Esophagus squamous epithelium (tissue), 5 donors: Measurements from ENCODE around the gene TRPV3. TPM values are rescaled to one million over a fixed set of nuclear protein-coding genes. Genes with fewer than 3 reads are reported as not detected.

Source experiments
- DNase-seq: peaks from one replicate; lab custom pipeline; 2025; lab: John Stamatoyannopoulos, UW
- H3K27ac ChIP-seq, 4 donors: fragments of 200-600 bp; sonication (generic); one replicate each; pipeline ENCODE4 v1.5.1; 2016 to 2019; ENCODE audit warnings: mild to moderate bottlenecking in 1 of 4
- H3K27me3 ChIP-seq, 4 donors: fragments of 200-600 bp; sonication (generic); 1 replicate in 3 of 4; 2 replicates in 1 of 4; pipeline versions ENCODE4 v1.5.1 to v1.6.0; 2017 to 2021; ENCODE audit warnings: antibody characterized with exemption in 1 of 4
- H3K36me3 ChIP-seq, 3 donors: fragments of 200-600 bp; sonication (generic); one replicate each; pipeline ENCODE4 v1.5.1; 2016 to 2019
- H3K4me1 ChIP-seq, 3 donors: fragments of 200-600 bp; sonication (generic); one replicate each; pipeline ENCODE4 v1.5.1; 2017 to 2019
- H3K4me3 ChIP-seq, 4 donors: fragments of 200-600 bp; sonication (generic); 1 replicate in 3 of 4; 2 replicates in 1 of 4; pipeline ENCODE4 v1.5.1; 2016 to 2019; ENCODE audit warnings: mild to moderate bottlenecking in 2 of 4, moderate library complexity in 1 of 4
- H3K9me3 ChIP-seq, 3 donors: fragments of 200-600 bp; sonication (generic); one replicate each; pipeline ENCODE4 v1.5.1; 2016 to 2019
- CTCF ChIP-seq, 6 experiments: fragments of 450-650 bp in 4 of 6; fragments of 200-600 bp in 2 of 6; sonication (generic) in 2 of 6; IDR thresholded peaks; one replicate each; pipeline ENCODE4 v1.5.1; 2016 to 2019; ENCODE audit warnings: antibody characterized with exemption in 6 of 6, mild to moderate bottlenecking in 4 of 6, moderate library complexity in 4 of 6
- POLR2A ChIP-seq, 4 donors: fragments of 450-650 bp; IDR thresholded peaks; one replicate each; pipeline ENCODE4 v1.6.1; 2017; ENCODE audit warnings: antibody characterized with exemption in 4 of 4, mild to moderate bottlenecking in 4 of 4, moderate library complexity in 3 of 4
- WGBS, 2 donors: methylation state at CpG; one replicate each; pipeline ENCODE4 v1.1.5; 2018; 5-methylcytosine and 5-hydroxymethylcytosine counted together
- intact Hi-C: fragments of 100-400 bp; cut with DNase I; formaldehyde crosslinking; loops from one replicate; pipeline ENCODE4 v1.15.0; 2022
- total RNA-seq, 4 donors: library from RNA; depleted of rRNA; stranded (reverse); fragments of >200 nt; gene quantifications; one replicate each; pipeline ENCODE4 v1.1.0, GENCODE V29; 2016
- donor health status: DM: yes; HTN: yes; CAD: no.

TRPV3 gene
- total RNA-seq, 4 donors from 2014 or later, result 0.76 to 1.8 (median 0.99) TPM; not detected in 1

GRCh38 chr17:3485481-3486068 is 72.0 kb downstream of the TRPV3 start:
- DNase-seq, result no peak
- WGBS, 2 donors, result 74 to 77% methylated on average over 6 to 8 of the region's 8 CpGs
- TF ChIP-seq POLR2A (IDR thresholded peaks at IDR 0.05) (no peak), CTCF (IDR thresholded peaks at IDR 0.05) (no peak)
- Histone ChIP-seq H3K9me3 (no peaks in the 10 kb centered on the region), H3K4me3 (no peak overlapping the region), H3K36me3 (no peaks in the 10 kb centered on the region), H3K27me3 (no peaks in the 10 kb centered on the region), H3K27ac (no peak overlapping the region), H3K4me1 (no peaks in the 10 kb centered on the region)
- intact Hi-C loops, result no loop called here

GRCh38 chr17:3482852-3483251 is 74.8 kb downstream of the TRPV3 start:
- no peak overlapping the region for H3K4me3 ChIP-seq
- WGBS, 2 donors, result 25 to 46% methylated on average over 2 of the region's 3 CpGs
- H3K27ac ChIP-seq, result no peak overlapping the region
- H3K4me1 ChIP-seq, result no peaks in the 10 kb centered on the region
- no peaks in the 10 kb centered on the region for H3K36me3 ChIP-seq
- intact Hi-C loops, result no loop called here
- H3K9me3 ChIP-seq, result no peaks in the 10 kb centered on the region
- DNase-seq, result no peak
- TF ChIP-seq CTCF (IDR thresholded peaks at IDR 0.05) (no peak), POLR2A (IDR thresholded peaks at IDR 0.05) (no peak)
- no peaks in the 10 kb centered on the region for H3K27me3 ChIP-seq

- Histone ChIP-seq H3K27me3 (no peaks in the 10 kb centered on the region), H3K9me3 (no peaks in the 10 kb centered on the region), H3K27ac (no peak overlapping the region), H3K4me1 (peaks cover 0 to 22% (median 0%) of the 10 kb centered on the region in 3 donors), H3K36me3 (no peaks in the 10 kb centered on the region), H3K4me3 (no peak overlapping the region)
- TF ChIP-seq POLR2A (IDR thresholded peaks at IDR 0.05), result no peak
- intact Hi-C loops, result no loop called here
- 85 to 90% methylated on average over 3 of the region's 3 CpGs for WGBS, 2 donors
- no peak for DNase-seq
Measured at GRCh38 chr17:3479988-3480387, 77.6 kb downstream of the TRPV3 start.

GRCh38 chr17:3475812-3476610 is 81.6 kb downstream of the TRPV3 start, which contains the start of gene ASPA:
TSS of gene ASPA (plus strand) at chr17:3475997. CDS start at chr17:3476160, 163 bp downstream.
- TF ChIP-seq CTCF (IDR thresholded peaks at IDR 0.05), result no peak
- no peak for TF ChIP-seq POLR2A (IDR thresholded peaks at IDR 0.05)
- WGBS, 2 donors, result 16 to 20% methylated on average over 7 of the region's 7 CpGs
- DNase-seq, result no peak
- H3K27me3 ChIP-seq, result no peaks in the 10 kb centered on the region
- H3K4me1 ChIP-seq, result peaks cover 0 to 32% (median 0%) of the 10 kb centered on the region in 3 donors
- no peaks in the 10 kb centered on the region for H3K36me3 ChIP-seq
- H3K27ac ChIP-seq, result peak within 1 kb of the TSS; percentile 17 to 76 (median 66)
- no peaks in the 10 kb centered on the region for H3K9me3 ChIP-seq
- intact Hi-C loops, result no loop called here
- H3K4me3 ChIP-seq, result peak within 1 kb of the TSS; percentile 7 to 62 (median 40)

- WGBS, 2 donors, result 67 to 79% methylated on average over 4 of the region's 4 CpGs
- intact Hi-C loops, result no loop called here
- peak overlapping the region in 2 of 4 donors; percentile 38 to 62 for H3K4me3 ChIP-seq
- H3K9me3 ChIP-seq, result no peaks in the 10 kb centered on the region
- H3K27me3 ChIP-seq, result no peaks in the 10 kb centered on the region
- TF ChIP-seq POLR2A (IDR thresholded peaks at IDR 0.05), result no peak
- TF ChIP-seq CTCF (IDR thresholded peaks at IDR 0.05), result no peak
- peak overlapping the region in 3 of 4 donors; percentile 60 to 76 (median 62) for H3K27ac ChIP-seq
- DNase-seq, result no peak
- H3K36me3 ChIP-seq, result no peaks in the 10 kb centered on the region
- peaks cover 0 to 32% (median 0%) of the 10 kb centered on the region in 3 donors for H3K4me1 ChIP-seq
Measured at GRCh38 chr17:3475251-3475685, 82.3 kb downstream of the TRPV3 start.
